Suprapubic skin (tissue), 4 donors: ENCODE measurements around the gene PDE4B. TPM values are rescaled to one million over a fixed set of nuclear protein-coding genes. Genes with fewer than 3 reads are reported as not detected.

Source experiments
- DNase-seq, 2 donors: peaks; one replicate each; pipeline ENCODE4 v3.0.0-alpha.2; 2019; ENCODE audit warnings: low spot score in 2 of 2
- H3K27ac ChIP-seq: fragments of 200-600 bp; sonication (generic); one replicate; pipeline ENCODE4 v1.5.1; 2019
- H3K27me3 ChIP-seq: fragments of 200-600 bp; sonication (generic); one replicate; pipeline ENCODE4 v1.5.1; 2019
- H3K36me3 ChIP-seq: fragments of 200-600 bp; sonication (generic); one replicate; pipeline ENCODE4 v1.5.1; 2019
- H3K4me1 ChIP-seq: fragments of 200-600 bp; sonication (generic); one replicate; pipeline ENCODE4 v1.5.1; 2019
- H3K4me3 ChIP-seq: fragments of 200-600 bp; sonication (generic); one replicate; pipeline ENCODE4 v1.5.1; 2019; ENCODE audit warnings: mild to moderate bottlenecking
- H3K9me3 ChIP-seq: fragments of 200-600 bp; sonication (generic); one replicate; pipeline ENCODE4 v1.5.1; 2019
- CTCF ChIP-seq, 2 donors: fragments of 200-600 bp in 1 of 2; fragments of 450-650 bp in 1 of 2; sonication (generic) in 1 of 2; IDR thresholded peaks; one replicate each; pipeline ENCODE4 v1.5.1; 2016 to 2019; ENCODE audit warnings: antibody characterized with exemption in 2 of 2, mild to moderate bottlenecking in 1 of 2, moderate library complexity in 1 of 2
- EP300 ChIP-seq: sonication (generic); formaldehyde crosslinking; IDR thresholded peaks from one replicate; pipeline ENCODE4 v1.6.1; 2017; ENCODE audit warnings: antibody characterized with exemption
- POLR2A ChIP-seq, 2 donors: fragments of 450-650 bp; IDR thresholded peaks; one replicate each; pipeline ENCODE4 v1.6.1; 2017; ENCODE audit warnings: antibody characterized with exemption in 2 of 2, mild to moderate bottlenecking in 2 of 2, moderate library complexity in 2 of 2
- POLR2AphosphoS5 ChIP-seq, 3 donors: sonication (generic); formaldehyde crosslinking; IDR thresholded peaks; one replicate each; pipeline ENCODE4 v1.6.1; 2017; ENCODE audit warnings: antibody characterized with exemption in 3 of 3
- WGBS: methylation state at CpG from one replicate; pipeline ENCODE4 v1.1.5; 2018; 5-methylcytosine and 5-hydroxymethylcytosine counted together
- total RNA-seq, 4 donors: library from RNA; depleted of rRNA; stranded (reverse); fragments of >200 nt; gene quantifications; one replicate each; pipeline ENCODE4 v1.1.0, GENCODE V29; 2016

The PDE4B gene
- total RNA-seq, 4 donors from 2014 or later = 14.2 to 27.6 (median 16.7) TPM

GRCh38 chr1:66275083-66275482 lies 482.4 kb downstream of the PDE4B start:
- TF ChIP-seq EP300 (no peak), POLR2A (IDR thresholded peaks at IDR 0.05) (no peak), CTCF (IDR thresholded peaks at IDR 0.05) (no peak), POLR2AphosphoS5 (IDR thresholded peaks at IDR 0.05) (no peak)
- Histone ChIP-seq H3K9me3 (no peaks in the 10 kb centered on the region), H3K27me3 (no peaks in the 10 kb centered on the region), H3K4me3 (no peak overlapping the region), H3K27ac (peak overlapping the region; percentile 5), H3K4me1 (peaks cover 54% of the 10 kb centered on the region), H3K36me3 (no peaks in the 10 kb centered on the region)
- DNase-seq = no peak
- 79% methylated on average over 1 of the region's 1 CpG for WGBS

GRCh38 chr1:66275601-66276023 lies 482.9 kb downstream of the PDE4B start:
- Histone ChIP-seq H3K4me1 (peaks cover 49% of the 10 kb centered on the region), H3K27me3 (no peaks in the 10 kb centered on the region), H3K4me3 (no peak overlapping the region), H3K36me3 (no peaks in the 10 kb centered on the region), H3K9me3 (no peaks in the 10 kb centered on the region), H3K27ac (peak overlapping the region; percentile 5)
- DNase-seq = no peak
- WGBS = 59% methylated on average over 5 of the region's 5 CpGs
- TF ChIP-seq CTCF (IDR thresholded peaks at IDR 0.05) = no peak
- TF ChIP-seq POLR2AphosphoS5 (IDR thresholded peaks at IDR 0.05) = no peak
- no peak for TF ChIP-seq POLR2A (IDR thresholded peaks at IDR 0.05)
- TF ChIP-seq EP300 = no peak

GRCh38 chr1:66276218-66276617 lies 483.5 kb downstream of the PDE4B start:
- H3K27me3 ChIP-seq = no peaks in the 10 kb centered on the region
- H3K9me3 ChIP-seq = no peaks in the 10 kb centered on the region
- H3K27ac ChIP-seq = no peak overlapping the region
- no peak for DNase-seq
- TF ChIP-seq EP300 (no peak), POLR2AphosphoS5 (IDR thresholded peaks at IDR 0.05) (no peak)
- 81% methylated on average over 3 of the region's 3 CpGs for WGBS
- H3K36me3 ChIP-seq = no peaks in the 10 kb centered on the region
- no peak overlapping the region for H3K4me3 ChIP-seq
- H3K4me1 ChIP-seq = peaks cover 43% of the 10 kb centered on the region

GRCh38 chr1:66278260-66279021 lies 485.7 kb downstream of the PDE4B start:
- TF ChIP-seq CTCF (IDR thresholded peaks at IDR 0.05) = no peak
- TF ChIP-seq POLR2A (IDR thresholded peaks at IDR 0.05) = no peak
- TF ChIP-seq POLR2AphosphoS5 (IDR thresholded peaks at IDR 0.05) = no peak
- no peak for TF ChIP-seq EP300
- H3K4me1 ChIP-seq = peaks cover 38% of the 10 kb centered on the region
- no peaks in the 10 kb centered on the region for H3K27me3 ChIP-seq
- H3K27ac ChIP-seq = peak overlapping the region; percentile 43
- 45% methylated on average over 7 of the region's 7 CpGs for WGBS
- DNase-seq = no peak
- no peaks in the 10 kb centered on the region for H3K36me3 ChIP-seq
- H3K4me3 ChIP-seq = no peak overlapping the region
- no peaks in the 10 kb centered on the region for H3K9me3 ChIP-seq

GRCh38 chr1:66281808-66282207 lies 489.1 kb downstream of the PDE4B start:
- Histone ChIP-seq H3K27me3 (no peaks in the 10 kb centered on the region), H3K9me3 (no peaks in the 10 kb centered on the region), H3K4me1 (peaks cover 23% of the 10 kb centered on the region), H3K36me3 (no peaks in the 10 kb centered on the region), H3K4me3 (no peak overlapping the region), H3K27ac (no peak overlapping the region)
- DNase-seq = no peak
- WGBS = 84% methylated on average over 3 of the region's 3 CpGs
- no peak for TF ChIP-seq EP300
- TF ChIP-seq POLR2A (IDR thresholded peaks at IDR 0.05) = no peak
- TF ChIP-seq POLR2AphosphoS5 (IDR thresholded peaks at IDR 0.05) = no peak
- no peak for TF ChIP-seq CTCF (IDR thresholded peaks at IDR 0.05)
